Pancreas (tissue), 10 donors: ENCODE measurements around the gene CHRNB4. TPM values are rescaled to one million over a fixed set of nuclear protein-coding genes. Genes with fewer than 3 reads are reported as not detected.

Source experiments
- ATAC-seq, 4 donors: fragments of 200-7000 bp; cut with Tn5 transposase; one replicate each; pipeline versions ENCODE4 v1.8.0 to v1.9.1; 2020; ENCODE audit warnings: mild to moderate bottlenecking in 4 of 4, moderate library complexity in 4 of 4
- DNase-seq, 6 donors: peaks; one replicate each; pipeline ENCODE4 v3.0.0-alpha.2; 2020
- FAIRE-seq: peaks from 2 replicates; lab custom pipeline; 2012; peaks lifted over from hg19 to GRCh38; lab: Jason Lieb, UNC
- H3K27ac ChIP-seq, 4 donors: fragments of 200-600 bp; sonication (generic); 1 replicate in 3 of 4; 2 replicates in 1 of 4; pipeline versions ENCODE4 v1.5.0 to v1.8.0; 2020
- H3K27me3 ChIP-seq, 4 donors: fragments of 200-600 bp; one replicate each; pipeline ENCODE4 v1.8.0; 2021
- H3K36me3 ChIP-seq, 3 donors: fragments of 200-600 bp; sonication (generic) in 1 of 3; one replicate each; pipeline versions ENCODE4 v1.5.0 to v1.8.0; 2020 to 2021
- H3K4me1 ChIP-seq, 3 donors: fragments of 200-600 bp; one replicate each; pipeline ENCODE4 v1.8.0; 2021
- H3K4me3 ChIP-seq, 4 donors: fragments of 200-600 bp; sonication (generic) in 2 of 4; one replicate each; pipeline versions ENCODE4 v1.5.0 to v1.8.0; 2020 to 2021
- H3K9me3 ChIP-seq, 4 donors: fragments of 200-600 bp; one replicate each; pipeline ENCODE4 v1.8.0; 2021
- WGBS, 2 donors: extraction: QIAGEN DNeasy Blood & Tissue Kit; methylation state at CpG; one replicate each; pipeline ENCODE4 v1.1.7; 2013; 5-methylcytosine and 5-hydroxymethylcytosine counted together
- intact Hi-C, 3 donors: fragments of 100-400 bp; cut with DNase I; formaldehyde crosslinking; loops; one replicate each; pipeline versions ENCODE4 v1.11.1 to v1.14.2; 2022
- polyA plus RNA-seq, 2 donors: library from polyadenylated mRNA; stranded (reverse); fragments of 200-250 nt; gene quantifications; one replicate each; pipeline ENCODE4 v1.2.3, GENCODE V29; 2013
- total RNA-seq, 6 donors: library from RNA; stranded (reverse); fragmentation: NEBNext Ultra II Directional in 4 of 6; extraction: Animal tissue kit (Norgen Biotek cat#: 25700) in 4 of 6; gene quantifications; one replicate each; pipeline versions ENCODE4 v1.2.1 to v1.2.4, GENCODE V29; 2021 to 2023
- TF ChIP-seq, protein P1 (sequence below), 4 donors: fragments of 200-600 bp; sonication (generic) in 3 of 4; IDR thresholded peaks; one replicate each; pipeline versions ENCODE4 v1.5.0 to v1.8.0; 2021; ENCODE audit warnings: antibody characterized with exemption in 4 of 4
- donor health status: healthy with polysubstance abuse.
- donor health status: DM: no; HTN: no; CAD: no; lungs with moderate emphysema.
- donor health status: DM: no; HTN: no; CAD: no.
- donor health status: control.
- donor health status: control.
- donor health status: Bipolar disorder and iron deficiency.
- donor health status: DM: yes; HTN: yes; CAD: no.
- donor health status: DM: no; HTN: no; CAD: no.
- donor health status: DM: no; HTN: no; CAD: no.
- donor health status: DM: yes; HTN: yes; CAD: no.

The CHRNB4 gene
- total and polyA plus RNA-seq, 8 donors, result 0.02 to 0.18 TPM; not detected in 6

DNA sequence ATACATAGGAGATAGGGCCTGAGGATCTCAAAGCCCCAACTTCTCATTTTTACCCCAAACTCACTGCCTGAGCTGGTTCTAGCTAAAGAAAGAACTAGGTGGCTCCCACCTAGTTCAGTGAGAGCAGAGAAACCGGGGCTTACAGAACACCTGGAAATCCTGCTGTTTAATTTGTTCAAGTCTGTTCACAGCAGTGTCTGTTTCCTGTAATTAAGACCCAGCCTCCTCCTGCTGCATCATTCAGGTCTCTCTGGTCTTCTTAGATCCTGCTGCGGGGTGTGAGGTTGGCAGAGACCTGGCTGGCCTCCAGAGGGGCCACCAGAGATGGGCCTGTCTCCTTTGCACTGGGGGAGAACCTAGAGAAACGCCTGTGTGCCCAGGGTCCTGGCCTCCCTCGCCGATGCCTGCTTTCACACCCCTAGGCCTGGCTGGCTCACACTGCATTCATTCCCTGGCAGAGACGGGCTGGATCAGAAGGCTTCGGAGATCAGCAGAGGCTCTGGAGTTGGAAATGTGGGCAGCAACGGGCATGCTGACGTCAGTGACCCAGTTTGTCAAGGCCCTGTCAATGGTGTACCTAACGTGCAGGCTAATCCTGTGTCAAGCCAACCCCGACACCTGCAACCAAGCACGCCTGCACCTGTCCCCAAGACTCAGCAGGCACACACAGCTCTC lies 15.3 kb downstream of the CHRNB4 start:
- Histone ChIP-seq H3K4me1 (no peaks in the 10 kb centered on the region), H3K9me3 (no peaks in the 10 kb centered on the region), H3K27me3 (peaks cover 0 to under 1% (median 0%) of the 10 kb centered on the region in 4 donors), H3K4me3 (no peak overlapping the region), H3K27ac (no peak overlapping the region), H3K36me3 (no peaks in the 10 kb centered on the region)
- FAIRE-seq, result no peak
- ATAC-seq, result no peak
- DNase-seq, result no peak
- WGBS, 2 donors, result 61 to 70% methylated on average over 12 of the region's 12 CpGs
- intact Hi-C loops, result no loop called here
- TF ChIP-seq, protein P1, sequence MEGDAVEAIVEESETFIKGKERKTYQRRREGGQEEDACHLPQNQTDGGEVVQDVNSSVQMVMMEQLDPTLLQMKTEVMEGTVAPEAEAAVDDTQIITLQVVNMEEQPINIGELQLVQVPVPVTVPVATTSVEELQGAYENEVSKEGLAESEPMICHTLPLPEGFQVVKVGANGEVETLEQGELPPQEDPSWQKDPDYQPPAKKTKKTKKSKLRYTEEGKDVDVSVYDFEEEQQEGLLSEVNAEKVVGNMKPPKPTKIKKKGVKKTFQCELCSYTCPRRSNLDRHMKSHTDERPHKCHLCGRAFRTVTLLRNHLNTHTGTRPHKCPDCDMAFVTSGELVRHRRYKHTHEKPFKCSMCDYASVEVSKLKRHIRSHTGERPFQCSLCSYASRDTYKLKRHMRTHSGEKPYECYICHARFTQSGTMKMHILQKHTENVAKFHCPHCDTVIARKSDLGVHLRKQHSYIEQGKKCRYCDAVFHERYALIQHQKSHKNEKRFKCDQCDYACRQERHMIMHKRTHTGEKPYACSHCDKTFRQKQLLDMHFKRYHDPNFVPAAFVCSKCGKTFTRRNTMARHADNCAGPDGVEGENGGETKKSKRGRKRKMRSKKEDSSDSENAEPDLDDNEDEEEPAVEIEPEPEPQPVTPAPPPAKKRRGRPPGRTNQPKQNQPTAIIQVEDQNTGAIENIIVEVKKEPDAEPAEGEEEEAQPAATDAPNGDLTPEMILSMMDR (IDR thresholded peaks at IDR 0.05), result no peak

DNA sequence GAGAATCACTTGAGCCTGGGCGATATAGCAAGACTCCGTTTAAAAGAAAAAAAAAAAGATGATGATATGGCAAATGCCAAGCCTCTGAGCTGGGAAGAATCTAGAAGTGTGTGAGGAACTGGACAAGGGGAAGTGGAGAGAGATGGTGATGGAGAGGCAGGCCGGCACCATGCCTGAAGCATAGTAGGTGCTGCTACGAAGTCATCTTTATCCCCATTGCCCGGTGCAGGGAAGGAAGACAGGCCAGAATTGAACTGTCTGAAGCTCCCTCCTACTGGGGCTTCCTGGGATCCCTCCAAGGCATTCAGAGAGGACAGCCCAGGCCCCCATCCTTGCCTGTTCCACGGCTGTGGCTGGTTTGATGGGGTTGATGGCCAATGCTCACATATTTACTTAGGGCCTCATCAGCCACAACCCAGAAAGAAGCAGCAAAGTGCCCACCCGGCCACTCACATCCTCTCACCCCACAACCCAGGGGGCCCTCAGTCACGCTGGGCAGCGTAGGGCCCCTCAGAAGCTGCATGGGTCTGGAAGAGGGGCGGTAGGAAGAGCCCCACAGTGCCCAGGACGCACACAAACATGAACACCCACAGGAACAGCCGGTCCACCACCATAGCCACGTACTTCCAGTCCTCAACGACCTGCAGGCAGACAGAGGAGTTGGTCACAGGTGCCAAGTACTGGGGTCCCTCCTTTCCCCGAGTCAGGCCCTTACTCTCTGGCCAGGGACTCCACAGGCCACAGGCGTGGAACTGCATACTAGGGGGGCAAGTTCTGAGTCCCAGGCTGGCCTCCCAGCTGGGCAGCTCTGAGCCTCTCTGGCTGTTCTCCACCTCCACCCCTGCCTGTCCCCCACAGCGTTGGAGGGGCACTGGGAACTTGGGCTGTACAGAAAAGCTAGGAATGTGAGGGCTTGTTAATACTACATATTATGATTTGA lies 16.1 kb downstream of the CHRNB4 start:
- DNase-seq, result no peak
- H3K4me3 ChIP-seq, result no peak overlapping the region
- no peaks in the 10 kb centered on the region for H3K9me3 ChIP-seq
- H3K4me1 ChIP-seq, result peaks cover 0 to 5% (median 0%) of the 10 kb centered on the region in 3 donors
- FAIRE-seq, result no peak
- intact Hi-C loops, result no loop called here
- no peaks in the 10 kb centered on the region for H3K36me3 ChIP-seq
- TF ChIP-seq, protein P1 (IDR thresholded peaks at IDR 0.05), result no peak
- ATAC-seq, result no peak
- 71 to 79% methylated on average over 17 of the region's 17 CpGs for WGBS, 2 donors
- H3K27me3 ChIP-seq, result peaks cover 0 to 5% (median under 1%) of the 10 kb centered on the region in 4 donors
- H3K27ac ChIP-seq, result no peak overlapping the region

DNA sequence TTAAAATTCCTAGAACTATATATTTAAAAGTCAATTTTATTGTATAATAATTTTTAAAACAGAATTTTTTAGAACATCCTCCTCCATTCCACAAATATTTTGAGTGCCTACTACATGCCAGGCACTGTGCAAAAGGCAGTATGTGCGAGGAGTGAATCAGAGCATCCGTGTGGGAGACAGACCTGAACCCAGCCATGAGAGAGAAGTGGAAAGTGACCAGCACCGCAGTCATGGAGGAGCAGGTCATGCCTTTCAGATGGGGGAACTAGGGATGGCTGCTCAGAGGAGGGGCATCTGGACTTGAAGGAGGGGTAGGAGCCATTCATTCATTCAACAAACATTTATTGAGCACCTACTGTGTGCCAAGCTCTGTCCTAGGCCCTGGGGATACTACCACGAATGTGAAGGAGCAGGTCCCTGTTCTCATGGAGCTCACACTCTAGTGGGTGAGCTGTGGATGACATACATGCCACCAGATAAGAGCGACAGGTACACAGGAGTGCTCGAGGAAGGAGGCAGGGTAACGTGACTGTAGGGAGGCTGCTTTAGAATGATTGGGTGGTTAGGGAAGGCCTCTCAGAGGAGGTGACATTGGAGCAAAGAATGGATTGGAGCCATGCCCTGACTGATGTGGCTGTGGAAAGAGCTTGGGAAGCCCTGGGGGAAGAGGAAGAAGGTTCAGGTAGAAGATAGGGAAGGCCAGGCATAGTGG lies 17.1 kb downstream of the CHRNB4 start:
- no peak for DNase-seq
- Histone ChIP-seq H3K36me3 (no peaks in the 10 kb centered on the region), H3K4me3 (no peak overlapping the region), H3K27ac (no peak overlapping the region), H3K4me1 (peaks cover 0 to 5% (median 0%) of the 10 kb centered on the region in 3 donors), H3K9me3 (no peaks in the 10 kb centered on the region), H3K27me3 (peaks cover 0 to 10% (median 2%) of the 10 kb centered on the region in 4 donors)
- intact Hi-C loops, result no loop called here
- no peak for ATAC-seq
- no peak for FAIRE-seq
- TF ChIP-seq, protein P1 (IDR thresholded peaks at IDR 0.05), result no peak
- 70 to 84% methylated on average over 7 of the region's 7 CpGs for WGBS, 2 donors

DNA sequence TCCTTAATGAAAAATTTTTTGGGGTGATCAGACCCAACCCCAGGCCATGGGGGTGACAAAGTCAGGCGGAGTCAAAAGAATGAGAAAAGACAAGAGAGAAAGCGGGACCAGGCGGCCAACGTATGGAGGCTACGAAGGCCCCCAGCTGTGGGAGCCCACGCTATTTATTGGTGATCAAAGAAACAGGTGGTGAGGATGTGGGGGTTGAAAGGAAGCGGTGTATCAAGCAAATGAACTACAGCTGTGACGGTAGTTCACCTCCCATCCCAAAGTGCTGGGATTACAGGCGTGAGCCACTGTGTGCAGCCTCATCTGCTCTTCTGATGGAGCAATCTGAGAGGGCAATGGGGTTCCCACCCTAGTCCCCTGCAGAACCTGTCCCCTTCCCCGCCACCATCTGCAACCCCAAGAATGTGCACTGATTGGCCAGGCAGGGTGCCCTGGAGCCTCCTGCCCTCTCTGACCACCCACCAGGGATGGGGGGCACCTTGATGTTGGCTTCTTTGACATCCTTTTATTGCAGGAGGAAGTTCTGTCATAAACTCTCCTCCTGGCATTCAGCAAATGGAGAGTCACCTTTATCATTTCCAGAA lies 19.1 kb downstream of the CHRNB4 start:
- H3K4me3 ChIP-seq, result no peak overlapping the region
- no peak for ATAC-seq
- TF ChIP-seq, protein P1 (IDR thresholded peaks at IDR 0.05), result no peak
- 79 to 82% methylated on average over 10 of the region's 10 CpGs for WGBS, 2 donors
- no peak for DNase-seq
- no peak overlapping the region for H3K27ac ChIP-seq
- no peaks in the 10 kb centered on the region for H3K9me3 ChIP-seq
- H3K4me1 ChIP-seq, result peaks cover 0 to 5% (median 0%) of the 10 kb centered on the region in 3 donors
- H3K36me3 ChIP-seq, result no peaks in the 10 kb centered on the region
- no peak for FAIRE-seq
- intact Hi-C loops, result no loop called here
- peaks cover 0 to 11% (median 2%) of the 10 kb centered on the region in 4 donors for H3K27me3 ChIP-seq
